Measurements from ENCODE around the gene SIX6.

SIX6 gene

GRCh38 chr14:60488175-60488574, 20.8 kb upstream of the SIX6 start:
- H3K9me3 ChIP-seq: no peaks in the 10 kb centered on the region; the same call in 1 of the 2 replicates
- DNase-seq: no peak
- no peaks in the 10 kb centered on the region for H3K36me3 ChIP-seq
- no peaks in the 10 kb centered on the region for H3K4me1 ChIP-seq
- H3K4me3 ChIP-seq (ENCODE audit: low read depth, low read length): no peak overlapping the region
- peak; percentile 42; the same call in 1 of the 2 replicates for TF ChIP-seq CTCF (IDR thresholded peaks at IDR 0.05; ENCODE audit: low read depth, low read length)
- peaks cover 19% of the 10 kb centered on the region for H3K27me3 ChIP-seq

GRCh38 chr14:60490270-60490669, 18.7 kb upstream of the SIX6 start:
- Histone ChIP-seq H3K27me3 (peaks cover 19% of the 10 kb centered on the region), H3K9me3 (no peaks in the 10 kb centered on the region; the same call in 1 of the 2 replicates), H3K4me1 (no peaks in the 10 kb centered on the region), H3K4me3 (ENCODE audit: low read depth, low read length) (no peak overlapping the region), H3K36me3 (no peaks in the 10 kb centered on the region)
- DNase-seq: no peak
- TF ChIP-seq CTCF (IDR thresholded peaks at IDR 0.05; ENCODE audit: low read depth, low read length): no peak

GRCh38 chr14:60495946-60496345, 13.0 kb upstream of the SIX6 start:
- no peaks in the 10 kb centered on the region for H3K36me3 ChIP-seq
- no peaks in the 10 kb centered on the region for H3K9me3 ChIP-seq
- H3K4me1 ChIP-seq: no peaks in the 10 kb centered on the region
- DNase-seq: no peak
- no peak overlapping the region for H3K4me3 ChIP-seq (ENCODE audit: low read depth, low read length)
- peaks cover 14% of the 10 kb centered on the region for H3K27me3 ChIP-seq
- TF ChIP-seq CTCF (IDR thresholded peaks at IDR 0.05; ENCODE audit: low read depth, low read length): no peak

- Histone ChIP-seq H3K4me1 (no peaks in the 10 kb centered on the region), H3K27me3 (peaks cover 67% of the 10 kb centered on the region), H3K36me3 (no peaks in the 10 kb centered on the region), H3K4me3 (ENCODE audit: low read depth, low read length) (no peak overlapping the region), H3K9me3 (peaks cover 2% of the 10 kb centered on the region; the same call in 1 of the 2 replicates)
- no peak for DNase-seq
- no peak for TF ChIP-seq CTCF (IDR thresholded peaks at IDR 0.05; ENCODE audit: low read depth, low read length)
Observed at GRCh38 chr14:60502541-60502940, 6.4 kb upstream of the SIX6 start.

GRCh38 chr14:60505448-60505847, 3.5 kb upstream of the SIX6 start:
- Histone ChIP-seq H3K9me3 (peaks cover 2% of the 10 kb centered on the region; the same call in 1 of the 2 replicates), H3K4me1 (no peaks in the 10 kb centered on the region), H3K27me3 (peaks cover 86% of the 10 kb centered on the region), H3K4me3 (ENCODE audit: low read depth, low read length) (no peak overlapping the region), H3K36me3 (no peaks in the 10 kb centered on the region)
- no peak for DNase-seq
- no peak for TF ChIP-seq CTCF (IDR thresholded peaks at IDR 0.05; ENCODE audit: low read depth, low read length)

- no peaks in the 10 kb centered on the region for H3K4me1 ChIP-seq
- peaks cover 91% of the 10 kb centered on the region for H3K27me3 ChIP-seq
- TF ChIP-seq CTCF (IDR thresholded peaks at IDR 0.05; ENCODE audit: low read depth, low read length): no peak
- no peak overlapping the region for H3K4me3 ChIP-seq (ENCODE audit: low read depth, low read length)
- H3K9me3 ChIP-seq: peaks cover 2% of the 10 kb centered on the region; the same call in 1 of the 2 replicates
- H3K36me3 ChIP-seq: no peaks in the 10 kb centered on the region
- DNase-seq: no peak
Observed at GRCh38 chr14:60506010-60506409, 2.9 kb upstream of the SIX6 start.
